HepG2 (cell line): ENCODE measurements around the gene CCNA2. TPM values are rescaled to one million over a fixed set of nuclear protein-coding genes. Genes with fewer than 3 reads are reported as not detected.

Source experiments
- ATAC-seq: fragments of 200-7000 bp; cut with Tn5 transposase; 3 replicates; pipeline ENCODE4 v1.9.1; 2020; ENCODE audit warnings: mild to moderate bottlenecking, moderate library complexity
- BruUV-seq: library from RNA; stranded (reverse); fragments of 400-500 nt; replicated peaks from 2 replicates; lab custom pipeline; 2021; lab: Mats Ljungman, UMichigan
- CTCF ChIA-PET: fragments of 300-600 bp; formaldehyde crosslinking; extraction: SDS; loops from one replicate; lab custom pipeline; 2021; ENCODE audit warnings: low total read pairs, inconsistent platforms, low intra/inter-chr PET ratio; lab: Yijun Ruan, JAX
- POLR2A ChIA-PET: fragments of 350-600 bp; sonication (Branson Sonifier 250); formaldehyde crosslinking; loops from one replicate; lab custom pipeline; 2020; ENCODE audit warnings: antibody characterized with exemption, inconsistent platforms; lab: Yijun Ruan, JAX
- DNase-seq: peaks from one replicate; pipeline ENCODE4 v3.0.0-alpha.2; 2015; ENCODE audit warnings: low spot score
- FAIRE-seq: peaks from 3 replicates; lab custom pipeline; 2011; peaks lifted over from hg19 to GRCh38; lab: Jason Lieb, UNC
- H2AFZ ChIP-seq: one replicate; pipeline ENCODE4 v1.6.1; 2011; ENCODE audit warnings: low read length, inconsistent platforms
- H3K27ac ChIP-seq: fragments of 300-600 bp; 3 replicates; pipeline ENCODE4 v1.8.0; 2011; ENCODE audit warnings: mixed run types, mild to moderate bottlenecking, mixed read lengths, low read length, inconsistent platforms; ENCODE audit not compliant: insufficient read depth; ENCODE audit errors: extremely low read length
- H3K27me3 ChIP-seq, 2 experiments: fragments of 200-600 bp in 1 of 2; 2 replicates in 1 of 2; 3 replicates in 1 of 2; pipeline versions ENCODE4 v1.6.0 to v1.8.0; 2011; ENCODE audit warnings: low read length in 2 of 2, mild to moderate bottlenecking in 2 of 2, moderate library complexity in 2 of 2, inconsistent platforms in 1 of 2; ENCODE audit not compliant: insufficient read depth in 2 of 2, control insufficient read depth in 1 of 2
- H3K36me3 ChIP-seq, 2 experiments: fragments of 200-600 bp in 1 of 2; replicated peaks in 1 of 2; 2 replicates in 1 of 2; 3 replicates in 1 of 2; pipeline versions ENCODE4 v1.5.1 to v1.8.0; 2011; ENCODE audit warnings: low read length in 2 of 2, inconsistent platforms in 1 of 2; ENCODE audit not compliant: insufficient read depth in 2 of 2, control insufficient read depth in 1 of 2
- H3K4me1 ChIP-seq: 2 replicates; pipeline ENCODE4 v1.5.1; 2012; ENCODE audit warnings: low read length, inconsistent platforms; ENCODE audit not compliant: insufficient read depth
- H3K4me2 ChIP-seq: 2 replicates; pipeline ENCODE4 v1.6.0; 2011; ENCODE audit warnings: low read depth, low read length, inconsistent platforms
- H3K4me3 ChIP-seq, 3 experiments: fragments of 200-600 bp in 1 of 3; sonication (generic), shearing (Covaris generic) in 1 of 3; replicated peaks in 1 of 3; 2 replicates each; pipeline ENCODE4 v1.5.1; 2011 to 2016; ENCODE audit warnings: low read length in 3 of 3, inconsistent platforms in 2 of 3, low read depth in 2 of 3, mild to moderate bottlenecking in 2 of 3, control low read depth in 1 of 3, mixed read lengths in 1 of 3; ENCODE audit not compliant: insufficient read depth in 1 of 3
- H3K79me2 ChIP-seq: one replicate; pipeline ENCODE4 v1.6.1; 2011; ENCODE audit warnings: low read length, inconsistent platforms; ENCODE audit not compliant: insufficient read depth
- H3K9ac ChIP-seq: 2 replicates; pipeline ENCODE4 v1.6.0; 2011; ENCODE audit warnings: mild to moderate bottlenecking, low read depth, low read length, inconsistent platforms; ENCODE audit not compliant: insufficient read depth
- H3K9me3 ChIP-seq: 2 replicates; pipeline ENCODE4 v1.5.1; 2012; ENCODE audit warnings: mild to moderate bottlenecking, low read length
- H4K20me1 ChIP-seq: 2 replicates; pipeline ENCODE4 v1.6.0; 2011; ENCODE audit warnings: inconsistent platforms, mild to moderate bottlenecking, low read length, moderate library complexity; ENCODE audit not compliant: insufficient read depth
- FIP1L1 ChIP-seq: fragments of 200-400 bp; formaldehyde crosslinking; IDR thresholded peaks from 2 replicates; pipeline ENCODE4 v1.6.1; 2018; ENCODE audit warnings: low read depth, mild to moderate bottlenecking, low read length, moderate library complexity, borderline replicate concordance; ENCODE audit not compliant: insufficient read depth
- FOXA1 ChIP-seq, 2 experiments: fragments of 450-650 bp in 1 of 2; sonication (generic) in 1 of 2; formaldehyde crosslinking in 1 of 2; IDR thresholded peaks; 2 replicates each; pipeline versions ENCODE4 v1.4.0 to v1.6.1; 2016 to 2020; ENCODE audit warnings: missing genetic modification reagents in 1 of 2
- HOXD1 ChIP-seq: sonication (generic); formaldehyde crosslinking; IDR thresholded peaks from 2 replicates; pipeline ENCODE4 v1.5.0; 2020; ENCODE audit warnings: missing genetic modification reagents
- MYPOP ChIP-seq: sonication (generic); formaldehyde crosslinking; IDR thresholded peaks from 2 replicates; pipeline ENCODE4 v1.8.1; 2023; ENCODE audit warnings: mild to moderate bottlenecking, moderate library complexity, missing genetic modification reagents
- NR0B2 ChIP-seq: sonication (generic); formaldehyde crosslinking; IDR thresholded peaks from 2 replicates; pipeline ENCODE4 v1.4.0; 2020; ENCODE audit warnings: mild to moderate bottlenecking, missing genetic modification reagents
- PREB ChIP-seq: sonication (generic); formaldehyde crosslinking; IDR thresholded peaks from 2 replicates; pipeline ENCODE4 v1.4.0; 2020; ENCODE audit warnings: missing genetic modification reagents
- SP1 ChIP-seq, 2 experiments: fragments of 450-650 bp in 1 of 2; sonication (generic) in 1 of 2; formaldehyde crosslinking in 1 of 2; IDR thresholded peaks; 2 replicates each; pipeline versions ENCODE4 v1.4.0 to v1.6.1; 2016 to 2020; ENCODE audit warnings: missing genetic modification reagents in 1 of 2
- TFDP2 ChIP-seq: sonication (generic); formaldehyde crosslinking; IDR thresholded peaks from 2 replicates; pipeline ENCODE4 v1.4.0; 2020; ENCODE audit warnings: missing genetic modification reagents
- ZNF232 ChIP-seq: sonication (generic); formaldehyde crosslinking; IDR thresholded peaks from 2 replicates; pipeline ENCODE4 v1.4.0; 2020; ENCODE audit warnings: missing genetic modification reagents, borderline replicate concordance
- ZNF572 ChIP-seq: sonication (generic); formaldehyde crosslinking; IDR thresholded peaks from 2 replicates; pipeline ENCODE4 v1.5.1; 2020; ENCODE audit warnings: mild to moderate bottlenecking, missing genetic modification reagents
- ZNF768 ChIP-seq: sonication (generic); formaldehyde crosslinking; IDR thresholded peaks from 2 replicates; pipeline ENCODE4 v1.4.0; 2020; ENCODE audit warnings: missing genetic modification reagents
- in situ Hi-C: cut with HindIII; loops from 2 replicates; pipeline ENCODE4 v1.10.0; 2017; ENCODE audit warnings: low pct_unique_long_range_greater_than_20kb; ENCODE audit not compliant: extremely low pct_ligation_motif_present
- intact Hi-C: fragments of 100-400 bp; cut with micrococcal nuclease; formaldehyde crosslinking; loops from one replicate; pipeline ENCODE4 v1.10.0; 2022; ENCODE audit not compliant: unreplicated experiment
- polyA plus RNA-seq, 8 experiments: library from polyadenylated mRNA; depleted of rRNA in 3 of 8; stranded (reverse) in 7 of 8; unstranded in 1 of 8; fragments of >200 nt; fragmentation: Illumina TruSeq in 4 of 8; extraction: Trizol in 4 of 8; gene quantifications; 2 replicates each; pipeline versions ENCODE4 v1.2.1 to v1.2.3, GENCODE V29; 2011 to 2016; ENCODE audit warnings: low read depth in 4 of 8, missing spikeins in 1 of 8, mixed read lengths in 1 of 8; ENCODE audit not compliant: insufficient read depth in 1 of 8
- total RNA-seq, 5 experiments: library from RNA; depleted of rRNA; stranded (reverse); fragments of >200 nt; fragmentation: Illumina TruSeq; extraction: Trizol; gene quantifications; 2 replicates each; pipeline ENCODE4 v1.2.3, GENCODE V29; 2016; ENCODE audit warnings: low read depth in 1 of 5

CCNA2 gene
- total and polyA plus RNA-seq, 2 of the 13 experiments (the other 11 are each of a cell fraction or from before 2014, with no cell fraction given), result 31.3 to 105 TPM

GRCh38 chr4:121838136-121838535 is 14.5 kb upstream of the CCNA2 start:
- no peaks in the 10 kb centered on the region for H3K27me3 ChIP-seq
- H3K27ac ChIP-seq, result no peak overlapping the region
- H3K9ac ChIP-seq, result no peak overlapping the region
- no peak for DNase-seq
- H3K4me2 ChIP-seq, result no peak overlapping the region
- no peaks in the 10 kb centered on the region; a peak in 1 of 5 replicates for H3K36me3 ChIP-seq
- H3K4me3 ChIP-seq, result no peak overlapping the region
- H4K20me1 ChIP-seq, result no peaks in the 10 kb centered on the region
- CTCF ChIA-PET, result no interaction called here
- no peak overlapping the region for H2AFZ ChIP-seq
- no peaks in the 10 kb centered on the region for H3K79me2 ChIP-seq
- no TSS peak for BruUV-seq
- no peak for FAIRE-seq
- in situ Hi-C loops (no loop called here), intact Hi-C loops (no loop called here)
- H3K9me3 ChIP-seq, result no peaks in the 10 kb centered on the region
- TF ChIP-seq TFDP2 (no peak), PREB (no peak), ZNF768 (no peak), ZNF572 (CRISPR knock-in tag) (no peak), HOXD1 (CRISPR knock-in tag) (no peak), FIP1L1 (no peak), FOXA1 (IDR thresholded peaks at IDR 0.05) (no peak), FOXA1 (CRISPR knock-in tag; IDR thresholded peaks at IDR 0.05) (no peak), NR0B2 (no peak), MYPOP (no peak), SP1 (IDR thresholded peaks at IDR 0.05) (no peak), SP1 (CRISPR knock-in tag; IDR thresholded peaks at IDR 0.05) (no peak), ZNF232 (CRISPR knock-in tag) (no peak)
- TF ChIP-seq, all 625 proteins: peak for 0
- POLR2A ChIA-PET, result no interaction called here
- H3K4me1 ChIP-seq, result no peaks in the 10 kb centered on the region
- ATAC-seq, result no peak
